SK-N-SH (cell line): Measurements from ENCODE around the gene MRPL14.

Experiments used
- CTCF ChIP-seq: fragments of 200-600 bp; sonication (generic); IDR thresholded peaks from 2 replicates; pipeline ENCODE4 v1.6.1; 2017; ENCODE audit warnings: antibody characterized with exemption, mild to moderate bottlenecking, moderate library complexity
- EZH2phosphoT487 ChIP-seq: fragments of 200-600 bp; sonication (generic); IDR thresholded peaks from 2 replicates; pipeline ENCODE4 v1.6.1; 2017; ENCODE audit warnings: low read depth, mixed run types, mild to moderate bottlenecking, antibody characterized with exemption, moderate library complexity, borderline replicate concordance
- POLR2AphosphoS5 ChIP-seq: IDR thresholded peaks from 2 replicates; pipeline ENCODE4 v1.6.1; 2012; ENCODE audit warnings: low read depth, low read length
- RAD21 ChIP-seq: IDR thresholded peaks from 2 replicates; pipeline ENCODE4 v1.6.1; 2012; ENCODE audit warnings: mild to moderate bottlenecking, low read length
- SIN3A ChIP-seq: IDR thresholded peaks from 2 replicates; pipeline ENCODE4 v1.6.1; 2012; ENCODE audit warnings: low read depth, mild to moderate bottlenecking, low read length, moderate library complexity, borderline replicate concordance
- TCF12 ChIP-seq: IDR thresholded peaks from 2 replicates; pipeline ENCODE4 v1.4.0; 2012
- YY1 ChIP-seq: IDR thresholded peaks from 2 replicates; pipeline ENCODE4 v1.4.0; 2012; ENCODE audit warnings: low read depth, mild to moderate bottlenecking
- ZBTB33 ChIP-seq: IDR thresholded peaks from 2 replicates; pipeline ENCODE4 v1.4.0; 2012; ENCODE audit warnings: low read depth, borderline replicate concordance
- TF ChIP-seq, protein P1 (sequence below): IDR thresholded peaks from 2 replicates; pipeline ENCODE4 v1.6.1; 2012; ENCODE audit warnings: mild to moderate bottlenecking, low read depth, low read length, moderate library complexity

DNA sequence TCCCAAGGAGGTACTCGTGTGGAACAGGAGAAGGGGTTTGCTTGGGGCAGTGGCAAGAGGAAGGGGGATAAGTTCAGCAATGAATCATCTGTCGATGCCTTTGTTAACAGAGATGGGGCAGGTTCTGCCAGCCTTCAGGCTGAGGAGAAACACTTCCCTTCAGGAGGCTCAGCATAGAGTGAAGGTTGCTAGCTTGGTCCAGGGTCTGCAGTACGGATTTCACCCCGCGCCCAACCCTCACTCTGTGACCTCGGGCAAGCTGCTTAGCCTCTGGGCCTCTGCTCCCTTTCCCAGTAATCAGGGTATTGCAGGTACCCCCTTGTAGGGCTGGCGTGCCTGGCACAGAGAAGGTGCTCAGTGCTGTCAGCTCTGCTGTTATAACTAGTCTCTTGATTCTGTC, 38.9 kb upstream of the MRPL14 start:
- TF ChIP-seq TCF12 (no peak), CTCF (no peak), EZH2phosphoT487 (no peak), SIN3A (no peak), POLR2AphosphoS5 (no peak), RAD21 (no peak), ZBTB33 (no peak), YY1 (no peak)
- TF ChIP-seq, protein P1, sequence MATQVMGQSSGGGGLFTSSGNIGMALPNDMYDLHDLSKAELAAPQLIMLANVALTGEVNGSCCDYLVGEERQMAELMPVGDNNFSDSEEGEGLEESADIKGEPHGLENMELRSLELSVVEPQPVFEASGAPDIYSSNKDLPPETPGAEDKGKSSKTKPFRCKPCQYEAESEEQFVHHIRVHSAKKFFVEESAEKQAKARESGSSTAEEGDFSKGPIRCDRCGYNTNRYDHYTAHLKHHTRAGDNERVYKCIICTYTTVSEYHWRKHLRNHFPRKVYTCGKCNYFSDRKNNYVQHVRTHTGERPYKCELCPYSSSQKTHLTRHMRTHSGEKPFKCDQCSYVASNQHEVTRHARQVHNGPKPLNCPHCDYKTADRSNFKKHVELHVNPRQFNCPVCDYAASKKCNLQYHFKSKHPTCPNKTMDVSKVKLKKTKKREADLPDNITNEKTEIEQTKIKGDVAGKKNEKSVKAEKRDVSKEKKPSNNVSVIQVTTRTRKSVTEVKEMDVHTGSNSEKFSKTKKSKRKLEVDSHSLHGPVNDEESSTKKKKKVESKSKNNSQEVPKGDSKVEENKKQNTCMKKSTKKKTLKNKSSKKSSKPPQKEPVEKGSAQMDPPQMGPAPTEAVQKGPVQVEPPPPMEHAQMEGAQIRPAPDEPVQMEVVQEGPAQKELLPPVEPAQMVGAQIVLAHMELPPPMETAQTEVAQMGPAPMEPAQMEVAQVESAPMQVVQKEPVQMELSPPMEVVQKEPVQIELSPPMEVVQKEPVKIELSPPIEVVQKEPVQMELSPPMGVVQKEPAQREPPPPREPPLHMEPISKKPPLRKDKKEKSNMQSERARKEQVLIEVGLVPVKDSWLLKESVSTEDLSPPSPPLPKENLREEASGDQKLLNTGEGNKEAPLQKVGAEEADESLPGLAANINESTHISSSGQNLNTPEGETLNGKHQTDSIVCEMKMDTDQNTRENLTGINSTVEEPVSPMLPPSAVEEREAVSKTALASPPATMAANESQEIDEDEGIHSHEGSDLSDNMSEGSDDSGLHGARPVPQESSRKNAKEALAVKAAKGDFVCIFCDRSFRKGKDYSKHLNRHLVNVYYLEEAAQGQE: no peak
